ENCODE measurements around the gene TJP2.
"Not testable (repeated sequence)": the region's sequence is repeated elsewhere in the genome, so short reads cannot be mapped to it uniquely, and the experiment has no call there.

DNA sequence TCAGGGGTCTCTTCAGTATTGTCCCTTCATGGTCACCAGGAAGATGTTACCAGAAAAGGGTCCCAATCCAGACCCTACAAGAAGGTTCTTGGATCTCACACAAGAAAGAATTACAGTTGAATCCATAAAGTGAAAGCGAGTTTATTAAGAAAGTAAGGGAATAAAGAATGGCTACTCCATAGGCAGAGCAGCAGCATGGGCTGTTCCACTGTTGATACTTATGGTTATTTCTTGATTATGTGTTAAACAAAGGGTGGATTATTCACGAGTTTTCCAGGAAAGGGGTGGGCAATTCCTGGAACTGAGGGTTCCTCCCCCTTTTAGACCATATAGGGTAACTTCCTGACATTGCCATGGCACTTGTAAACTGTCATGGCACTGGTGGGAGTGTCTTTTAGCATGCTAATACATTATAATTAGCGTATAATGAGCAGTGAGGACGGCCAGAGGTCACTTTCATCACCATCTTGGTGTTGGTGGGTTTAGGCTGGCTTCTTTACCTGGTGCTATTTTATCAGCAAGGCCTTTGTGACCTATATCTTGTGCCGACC, 132.9 kb downstream of the TJP2 start:
- TF ChIP-seq CTCF (conservative IDR thresholded peaks at IDR 0.05; ENCODE audit: low read depth, low read length); EZH2 (IDR thresholded peaks at IDR 0.05; ENCODE audit: low read length, unreplicated experiment): not testable (repeated sequence)

All from PC-3 (cell line).